ENCODE results near the gene CDK2AP2.
"Not testable (repeated sequence)": the region's sequence is repeated elsewhere in the genome, so short reads cannot be mapped to it uniquely, and the experiment has no call there.

CDK2AP2 gene

DNA sequence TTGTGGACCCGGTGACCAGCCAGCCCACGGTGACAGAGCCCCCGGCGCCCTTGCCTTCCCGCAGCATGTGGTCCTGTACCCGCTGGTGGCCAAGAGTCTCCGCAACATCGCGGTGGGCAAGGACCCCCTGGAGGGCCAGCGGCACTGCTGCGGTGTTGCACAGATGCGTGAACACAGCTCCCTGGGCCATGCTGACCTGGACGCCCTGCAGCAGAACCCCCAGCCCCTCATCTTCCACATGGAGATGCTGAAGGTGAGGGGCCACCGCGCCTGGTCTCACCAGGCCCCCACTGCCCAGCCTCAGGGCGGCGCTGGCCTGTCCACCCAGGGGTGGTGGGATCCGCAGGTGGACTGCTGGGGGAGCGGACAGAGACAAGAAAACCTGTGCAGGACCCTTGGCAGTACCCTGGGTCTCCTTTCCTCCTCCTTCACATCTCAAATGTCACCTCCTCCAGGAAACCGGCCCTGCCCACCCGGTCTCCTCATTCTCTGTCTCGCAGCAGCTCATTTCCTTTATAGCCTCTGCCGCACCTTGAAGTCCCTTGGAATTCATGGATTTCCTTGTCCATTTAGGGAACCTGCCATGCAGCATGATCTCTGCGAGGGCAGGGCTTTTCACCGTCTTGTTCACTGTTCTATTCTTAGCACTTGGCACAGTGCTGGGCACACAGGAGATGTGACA, 18.6 kb downstream of the CDK2AP2 start:
- peak; percentile 17 for FAIRE-seq

DNA sequence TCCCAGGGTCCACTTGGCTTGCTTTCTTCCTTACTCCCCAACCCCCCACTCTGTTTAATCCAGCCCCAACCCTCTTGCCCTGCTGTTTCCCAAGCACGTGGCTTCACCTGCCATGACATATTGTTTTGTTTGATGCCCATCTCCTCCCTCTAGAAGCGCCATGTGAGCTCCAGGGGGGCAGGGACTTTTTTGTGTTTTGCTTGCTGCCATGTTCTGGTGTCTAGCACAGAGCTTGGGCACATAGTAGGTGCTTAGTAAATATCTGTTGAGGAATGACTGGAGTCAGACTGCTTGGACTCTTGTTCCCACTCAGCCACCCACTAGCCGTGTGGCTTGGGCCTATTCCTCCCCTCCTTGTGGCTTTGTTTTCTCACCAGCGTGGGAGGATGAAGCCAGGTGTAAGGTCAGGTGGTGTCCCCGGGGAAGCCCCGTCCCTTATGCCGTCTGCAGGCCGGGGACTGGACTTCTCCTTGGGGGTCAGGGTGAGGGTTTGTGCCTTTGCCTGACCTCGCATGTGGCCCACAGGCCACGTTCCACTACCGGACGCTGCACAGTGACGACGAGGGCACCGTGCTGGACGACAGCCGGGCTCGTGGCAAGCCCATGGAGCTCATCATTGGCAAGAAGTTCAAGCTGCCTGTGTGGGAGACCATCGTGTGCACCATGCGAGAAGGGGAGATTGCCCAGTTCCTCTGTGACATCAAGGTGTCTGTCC, 21.3 kb downstream of the CDK2AP2 start:
- no peak for FAIRE-seq

DNA sequence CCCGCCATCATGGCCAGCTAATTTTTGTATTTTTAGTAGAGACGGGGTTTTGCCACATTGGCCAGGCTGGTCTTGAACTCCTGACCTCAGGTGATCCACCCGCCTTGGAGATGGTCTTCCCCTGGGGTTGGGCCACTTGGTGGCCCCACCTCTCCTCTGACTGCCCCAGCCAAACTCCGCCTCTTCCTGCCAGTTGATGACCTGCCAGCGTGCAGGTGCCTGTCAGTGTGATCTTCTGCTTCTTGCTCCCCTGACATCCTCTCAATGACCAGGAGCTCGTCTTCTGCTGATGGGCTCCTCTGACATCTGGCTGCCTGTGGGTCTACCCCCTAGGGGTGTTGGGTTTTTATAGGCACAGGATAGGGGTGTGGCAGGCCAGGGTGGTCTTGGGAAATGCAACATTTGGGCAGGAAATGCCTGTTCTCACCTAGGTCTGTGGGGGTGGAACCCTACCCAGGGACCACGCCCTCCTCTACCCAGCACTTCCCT, 22.0 kb downstream of the CDK2AP2 start:
- not testable (repeated sequence) for FAIRE-seq

- no peak for FAIRE-seq
Measured at GRCh38 chr11:67484847-67485311, 23.1 kb downstream of the CDK2AP2 start.

DNA sequence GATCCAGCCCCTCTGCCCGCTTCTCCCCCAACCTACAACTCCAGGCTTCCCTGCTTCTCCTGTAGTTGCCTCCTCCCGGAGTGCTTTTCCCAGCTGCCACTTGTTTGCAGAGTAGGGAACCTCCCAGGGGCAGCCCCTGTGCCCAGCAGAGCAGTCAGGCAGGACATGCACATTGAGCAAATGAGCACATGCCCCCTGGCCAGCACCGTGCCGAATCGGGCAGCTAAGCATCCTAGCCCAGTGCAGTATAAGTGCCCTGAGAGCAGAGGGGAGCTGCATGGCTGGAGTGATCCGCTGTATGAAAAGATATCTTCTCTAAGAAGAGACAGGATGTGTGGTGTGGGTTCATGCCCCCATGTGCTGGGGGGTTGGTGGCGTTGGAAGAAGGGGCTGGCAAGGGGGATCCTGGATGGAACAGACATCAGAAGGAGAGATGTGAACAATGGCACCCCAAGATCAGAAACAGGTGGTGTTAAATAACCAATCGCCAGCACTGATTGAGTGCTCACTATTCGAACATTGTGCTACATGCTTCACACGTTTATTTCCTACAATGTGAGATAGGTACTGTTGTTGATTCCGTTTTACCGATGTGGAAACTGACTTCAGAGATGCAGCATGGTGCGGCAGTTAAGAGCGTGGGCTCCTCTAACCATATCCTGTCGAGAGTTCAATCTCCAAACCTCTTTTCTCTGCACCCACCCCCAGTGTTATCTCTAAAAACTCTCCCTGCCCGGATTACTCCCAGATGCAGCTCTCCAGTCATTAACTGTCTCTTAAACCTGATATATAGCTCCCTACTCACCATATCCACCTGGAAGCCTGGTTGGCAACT, 23.9 kb downstream of the CDK2AP2 start:
- no peak for FAIRE-seq

- peak; percentile 92 for FAIRE-seq
Measured at GRCh38 chr11:67482827-67483798, 24.8 kb downstream of the CDK2AP2 start, which contains the start of gene AIP. TSS of gene AIP (plus strand) at chr11:67483026. CDS start at chr11:67483159, 133 bp downstream.

DNA sequence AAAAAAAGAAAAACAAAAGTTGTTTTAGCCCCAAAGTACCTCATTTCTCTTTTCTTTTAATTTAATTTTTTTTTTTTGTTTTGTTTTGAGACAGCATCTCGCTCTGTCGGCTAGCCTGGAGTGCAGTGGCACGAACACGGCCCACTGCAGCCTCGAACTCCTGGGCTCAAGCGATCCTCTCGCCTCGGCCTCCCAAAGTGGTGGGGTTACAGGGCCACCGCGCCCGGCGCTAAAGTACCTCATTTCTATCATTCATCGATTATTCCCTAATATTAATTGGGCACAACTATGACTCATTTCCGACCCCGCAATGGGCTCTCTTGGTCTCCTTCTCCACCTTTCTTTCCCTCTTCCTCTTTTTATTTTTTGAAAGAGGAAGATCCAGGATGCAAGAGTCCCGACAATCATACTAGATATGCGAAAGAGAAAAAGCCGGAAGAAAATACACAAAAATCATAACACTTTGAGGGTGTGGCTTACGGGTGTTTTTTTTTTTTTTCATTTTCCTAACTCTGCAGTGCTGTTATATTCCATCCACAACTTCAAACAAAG, 25.6 kb downstream of the CDK2AP2 start:
- FAIRE-seq: no peak

GRCh38 chr11:67477344-67478050, 30.5 kb downstream of the CDK2AP2 start:
- not testable (repeated sequence) for FAIRE-seq

DNA sequence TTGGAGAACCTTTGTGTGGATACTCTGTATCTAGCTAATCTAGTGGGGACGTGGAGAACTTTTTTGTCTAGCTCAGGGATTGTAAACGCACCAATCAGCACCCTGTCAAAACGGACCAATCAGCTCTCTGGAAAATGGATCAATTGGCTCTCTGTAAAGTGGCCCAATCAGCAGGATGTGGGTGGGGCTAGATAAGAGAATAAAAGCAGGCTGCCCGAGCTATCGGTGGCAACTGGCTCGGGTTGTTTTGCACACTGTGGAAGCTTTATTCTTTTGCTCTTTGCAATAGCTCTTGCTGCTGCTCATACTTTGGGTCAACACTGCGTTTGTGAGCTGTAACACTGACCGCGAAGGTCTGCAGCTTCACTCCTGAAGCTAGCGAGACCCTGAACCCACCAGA, 31.3 kb downstream of the CDK2AP2 start:
- FAIRE-seq: not testable (repeated sequence)

GRCh38 chr11:67472882-67473281, 35.1 kb downstream of the CDK2AP2 start:
- no peak for FAIRE-seq

DNA sequence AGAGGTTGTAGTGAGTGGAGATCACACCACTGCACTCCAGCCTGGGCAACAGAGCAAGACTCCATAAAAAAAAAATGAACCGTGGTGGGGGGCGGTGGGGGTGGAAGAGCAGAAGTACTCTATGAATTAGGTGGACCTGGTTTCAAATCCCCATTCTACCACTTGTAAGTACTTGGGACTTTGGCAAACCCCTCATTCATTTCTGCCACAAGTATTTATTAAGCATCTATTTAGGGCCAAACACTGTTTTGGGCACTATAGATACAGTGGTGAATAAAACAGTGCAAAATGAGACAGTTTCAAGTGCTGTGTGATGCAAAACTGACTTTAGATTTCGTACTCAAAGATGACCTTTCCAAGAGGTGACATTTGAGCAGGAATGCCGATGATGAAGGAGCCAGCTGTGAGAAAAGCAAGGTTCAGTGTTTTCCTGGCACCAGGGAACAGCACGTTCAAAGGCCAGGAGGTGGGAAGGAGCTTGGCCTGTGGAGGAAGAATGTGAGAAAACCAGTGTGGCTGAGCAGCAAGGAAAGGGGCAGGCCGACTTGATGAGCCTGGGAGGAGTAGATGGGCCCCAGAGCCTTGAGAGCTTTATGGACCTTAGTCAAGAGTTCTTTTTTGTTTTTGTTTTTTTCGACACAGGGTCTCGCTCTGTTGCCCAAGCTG, 37.5 kb downstream of the CDK2AP2 start:
- no peak for FAIRE-seq

- no peak for FAIRE-seq
Measured at GRCh38 chr11:67469508-67469811, 38.5 kb downstream of the CDK2AP2 start.

- no peak for FAIRE-seq
Measured at GRCh38 chr11:67468759-67469507, 39.0 kb downstream of the CDK2AP2 start, which contains the start of gene TMEM134. TSS of gene TMEM134 (minus strand) at chr11:67469251. CDS start at chr11:67469192, 59 bp downstream.

- no peak for FAIRE-seq
Measured at GRCh38 chr11:67468456-67468758, 39.6 kb downstream of the CDK2AP2 start.

- FAIRE-seq: no peak
Measured at GRCh38 chr11:67468056-67468455, 39.9 kb downstream of the CDK2AP2 start.

DNA sequence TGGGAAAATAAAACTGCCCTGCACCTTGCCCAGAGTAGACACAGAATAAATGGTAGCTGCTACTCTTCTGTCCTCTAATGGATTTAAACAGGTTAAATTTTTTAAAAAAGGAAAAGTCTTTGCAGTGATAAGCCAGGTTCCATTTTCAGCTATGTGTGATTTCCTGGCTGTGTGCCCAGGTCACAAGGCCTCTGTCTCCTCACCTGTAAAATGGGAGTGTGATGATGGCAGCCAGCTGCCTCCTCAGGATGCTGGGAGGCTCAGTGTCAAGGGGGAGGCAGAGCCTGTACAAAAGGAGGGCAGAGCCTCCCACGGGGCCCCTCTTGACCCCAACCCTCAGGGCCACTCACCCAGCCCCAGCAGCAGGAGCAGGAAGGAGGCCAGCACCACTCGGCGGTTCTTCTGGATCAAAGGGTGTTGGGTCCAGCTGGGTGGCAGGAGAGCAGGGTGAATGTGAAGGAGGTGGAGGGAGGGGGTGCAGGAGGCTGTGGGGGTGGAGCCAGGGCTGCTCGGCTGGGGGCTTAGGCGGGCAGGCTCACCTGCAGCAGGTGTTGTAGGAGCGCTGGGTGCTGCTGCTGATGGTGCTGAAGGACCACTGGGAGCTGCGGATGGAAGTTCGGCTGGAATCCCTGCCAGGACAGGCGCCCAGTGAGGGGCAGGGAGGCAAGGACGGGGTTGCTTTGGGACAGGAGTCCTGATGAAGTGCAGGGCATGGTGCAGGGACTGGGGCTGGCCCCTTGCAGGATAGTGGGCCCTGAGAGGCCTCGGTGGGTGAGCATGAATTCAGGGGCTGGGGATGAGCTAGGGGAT, 40.8 kb downstream of the CDK2AP2 start:
- no peak for FAIRE-seq

DNA sequence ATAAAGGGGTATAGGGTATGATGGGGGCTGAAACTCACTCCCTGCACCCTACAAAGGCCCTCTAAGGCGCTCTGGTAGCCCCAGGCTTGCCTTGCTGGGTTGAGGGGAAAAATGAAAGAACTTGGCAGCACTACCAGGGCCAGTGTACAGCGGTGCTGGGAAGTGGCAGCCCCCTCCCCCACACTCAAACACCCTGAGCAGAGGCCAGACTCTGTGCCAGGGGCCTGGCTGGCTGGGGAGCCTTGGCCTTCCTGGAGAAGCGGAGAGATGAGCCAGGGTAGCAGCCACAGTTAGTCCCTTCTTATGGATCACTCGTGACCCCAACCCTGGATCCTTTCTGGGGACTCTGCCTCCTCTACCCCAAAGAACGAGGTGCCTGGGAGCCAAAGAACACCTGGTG, 41.6 kb downstream of the CDK2AP2 start:
- FAIRE-seq: no peak

DNA sequence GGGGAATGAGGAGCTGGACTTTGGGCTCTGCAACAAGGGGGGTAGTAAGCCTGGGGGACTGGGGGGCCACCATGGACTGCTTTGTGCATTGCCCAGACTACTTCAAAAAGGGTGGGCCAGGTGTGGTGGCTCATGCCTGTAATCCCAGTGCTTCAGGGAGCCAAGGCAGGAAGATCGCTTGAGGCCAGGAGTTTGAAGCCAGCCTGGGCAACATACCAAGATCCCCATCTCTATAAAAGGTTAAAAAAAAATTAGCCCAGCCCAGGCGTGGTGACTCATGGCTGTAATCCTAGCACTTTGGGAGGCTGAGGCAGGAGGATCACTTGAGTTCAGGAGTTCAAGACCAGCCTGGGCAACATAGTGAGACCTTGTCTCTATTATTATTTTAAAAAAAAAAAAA, 42.4 kb downstream of the CDK2AP2 start:
- FAIRE-seq: not testable (repeated sequence)

- no peak for FAIRE-seq
Measured at GRCh38 chr11:67465189-67465510, 42.8 kb downstream of the CDK2AP2 start.
